ENCODE data around the gene PPP4C. TPM values are rescaled to one million over a fixed set of nuclear protein-coding genes. Genes with fewer than 3 reads are reported as not detected.

PPP4C gene
- total RNA-seq, 1 experiment from 2014 or later = 93.2 TPM

GRCh38 chr16:30108059-30108850 lies 32.5 kb downstream of the PPP4C start:
- DNase-seq (ENCODE audit: unreplicated experiment) = no peak
- Mint-ChIP-seq H3K4me3 (ENCODE audit: unreplicated experiment) (no peak overlapping the region), H3K9me3 (ENCODE audit: unreplicated experiment) (no peaks in the 10 kb centered on the region), H3K36me3 (ENCODE audit: insufficient read depth, unreplicated experiment) (no peaks in the 10 kb centered on the region), H3K27me3 (ENCODE audit: insufficient read depth, unreplicated experiment) (no peaks in the 10 kb centered on the region), H3K4me1 (ENCODE audit: insufficient read depth, unreplicated experiment) (peaks cover 12% of the 10 kb centered on the region), H3K27ac (ENCODE audit: low read depth, unreplicated experiment) (no peak overlapping the region)
- intact Hi-C loops (cut with micrococcal nuclease) = no loop called here
- BruUV-seq (replicated peaks) = no TSS peak
- POLR2A ChIA-PET = no interaction called here
- CTCF ChIA-PET = interaction anchor here (0.6 kb wide), 1 partner anchor 533 kb away, joined by 6 read pairs; no protein-coding TSS in a partner anchor
- TF ChIP-seq CTCF (IDR thresholded peaks at IDR 0.05; ENCODE audit: unreplicated experiment) = no peak

GRCh38 chr16:30110661-30111060 lies 34.9 kb downstream of the PPP4C start:
- Mint-ChIP-seq H3K36me3 (ENCODE audit: insufficient read depth, unreplicated experiment) (peaks cover 6% of the 10 kb centered on the region), H3K27me3 (ENCODE audit: insufficient read depth, unreplicated experiment) (no peaks in the 10 kb centered on the region), H3K27ac (ENCODE audit: low read depth, unreplicated experiment) (no peak overlapping the region), H3K4me1 (ENCODE audit: insufficient read depth, unreplicated experiment) (peaks cover 7% of the 10 kb centered on the region), H3K4me3 (ENCODE audit: unreplicated experiment) (no peak overlapping the region), H3K9me3 (ENCODE audit: unreplicated experiment) (no peaks in the 10 kb centered on the region)
- POLR2A ChIA-PET = interaction anchor here (1.1 kb wide), 1 partner anchor 19 kb away, joined by 3 read pairs; the partner anchor contains the start of gene TBX6
- CTCF ChIA-PET = interaction anchor here (1.6 kb wide), 1 partner anchor 19 kb away, joined by 4 read pairs; the partner anchor contains the start of gene TBX6
- no peak for DNase-seq (ENCODE audit: unreplicated experiment)
- intact Hi-C loops (cut with micrococcal nuclease) = no loop called here
- BruUV-seq (replicated peaks) = no TSS peak
- TF ChIP-seq CTCF (IDR thresholded peaks at IDR 0.05; ENCODE audit: unreplicated experiment) = no peak

GRCh38 chr16:30112197-30113030 lies 36.6 kb downstream of the PPP4C start:
- no TSS peak for BruUV-seq (replicated peaks)
- Mint-ChIP-seq H3K36me3 (ENCODE audit: insufficient read depth, unreplicated experiment) (peaks cover 6% of the 10 kb centered on the region), H3K4me1 (ENCODE audit: insufficient read depth, unreplicated experiment) (peaks cover 7% of the 10 kb centered on the region), H3K27me3 (ENCODE audit: insufficient read depth, unreplicated experiment) (no peaks in the 10 kb centered on the region), H3K27ac (ENCODE audit: low read depth, unreplicated experiment) (no peak overlapping the region), H3K9me3 (ENCODE audit: unreplicated experiment) (no peaks in the 10 kb centered on the region), H3K4me3 (ENCODE audit: unreplicated experiment) (no peak overlapping the region)
- CTCF ChIA-PET = interaction anchor here (0.6 to 2.9 kb wide), 11 partner anchors 9 to 375 kb away, joined by 3 to 16 read pairs (median 4); partner anchors contain the start of gene CORO1A
- intact Hi-C loops (cut with micrococcal nuclease) = no loop called here
- peak; percentile 86 for TF ChIP-seq CTCF (IDR thresholded peaks at IDR 0.05; ENCODE audit: unreplicated experiment)
- DNase-seq (ENCODE audit: unreplicated experiment) = peak; percentile 79
- POLR2A ChIA-PET = interaction anchor here (1.1 to 1.3 kb wide), 2 partner anchors 36 to 47 kb away, joined by 3 to 4 read pairs; partner anchors contain the start of gene ALDOA

Data from MCF 10A (cell line).